HG03064 (cell line): ENCODE measurements around the gene ZNF425.
"Not testable (repeated sequence)": the region's sequence is repeated elsewhere in the genome, so short reads cannot be mapped to it uniquely, and the experiment has no call there.

ENCODE experiments used
- ATAC-seq: cut with Tn5 transposase; IDR thresholded peaks from one replicate; pipeline ENCODE4 v1.9.1; 2021; ENCODE audit warnings: low read depth; ENCODE audit not compliant: unreplicated experiment

The ZNF425 gene

GRCh38 chr7:149125863-149126661, at the start of gene ZNF425:
ZNF425 (minus strand) TSS chr7:149126324; CDS start chr7:149126213, 111 bp downstream.
- ATAC-seq: peak; percentile 71

GRCh38 chr7:149175150-149175549, 49.0 kb upstream of the ZNF425 start:
- ATAC-seq: no peak

DNA sequence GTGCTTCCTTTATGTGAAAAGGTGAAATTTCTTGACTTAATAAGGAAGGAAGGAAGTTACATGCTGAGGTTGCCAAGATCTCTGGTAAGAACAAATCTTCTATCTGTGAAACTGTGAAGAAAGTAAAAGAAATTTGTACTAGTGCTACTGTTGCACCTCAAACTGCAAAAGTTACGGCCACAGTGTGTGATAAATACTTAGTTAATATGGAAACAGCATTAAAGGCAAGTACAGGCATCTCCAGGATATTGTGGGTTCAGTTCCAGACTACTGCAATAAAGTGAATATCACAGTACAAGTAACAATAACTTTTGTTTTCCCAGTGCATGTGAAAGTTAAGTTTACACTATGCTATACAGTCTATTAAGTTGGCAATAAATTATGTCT, 46.4 kb upstream of the ZNF425 start:
- no peak for ATAC-seq

- ATAC-seq: no peak
Measured at GRCh38 chr7:149171892-149172533, 45.9 kb upstream of the ZNF425 start.

- no peak for ATAC-seq
Measured at GRCh38 chr7:149166630-149167352, 40.7 kb upstream of the ZNF425 start.

- no peak for ATAC-seq
Measured at GRCh38 chr7:149166142-149166541, 40.0 kb upstream of the ZNF425 start.

- no peak for ATAC-seq
Measured at GRCh38 chr7:149161241-149161848, 35.2 kb upstream of the ZNF425 start.

DNA sequence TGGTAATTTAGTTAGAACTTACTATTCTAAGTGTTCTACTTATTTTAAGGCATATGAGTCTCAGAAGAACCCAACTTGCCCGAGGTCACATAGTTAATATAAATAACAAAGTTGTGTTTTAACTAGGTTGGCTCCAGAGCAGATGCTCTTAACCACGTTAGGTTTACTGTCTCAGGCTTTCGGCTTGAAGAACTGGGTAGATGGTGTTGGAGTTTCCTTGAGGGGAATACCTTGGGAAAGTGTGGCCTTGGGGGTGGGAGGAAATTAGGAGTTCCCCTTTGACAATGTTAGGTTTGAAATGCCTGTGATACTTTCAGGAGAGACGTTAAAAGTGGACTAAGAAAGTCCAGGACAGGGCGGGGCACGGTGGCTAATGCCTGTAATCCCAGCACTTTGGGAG, 30.8 kb upstream of the ZNF425 start:
- ATAC-seq: no peak

- no peak for ATAC-seq
Measured at GRCh38 chr7:149154056-149154455, 27.9 kb upstream of the ZNF425 start.

DNA sequence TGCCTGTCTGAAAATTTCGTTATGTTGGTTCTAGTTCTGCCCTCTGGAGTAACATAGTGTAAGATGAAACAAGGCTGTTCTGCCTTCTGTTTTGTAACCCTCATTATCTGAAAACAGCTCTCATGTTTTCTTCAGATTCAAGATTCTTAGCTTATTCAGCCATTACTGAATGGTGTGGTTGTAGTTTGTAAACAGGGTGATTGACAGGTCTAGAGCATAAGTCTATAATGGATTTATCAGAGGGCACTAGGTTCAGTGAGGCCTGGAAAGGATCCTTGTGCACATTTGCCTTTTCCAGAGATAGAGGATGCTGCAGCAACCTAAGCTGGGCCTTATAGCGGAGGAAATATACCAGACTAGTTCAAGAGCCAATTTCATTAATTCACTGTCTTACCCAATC, 27.2 kb upstream of the ZNF425 start:
- ATAC-seq: no peak

- no peak for ATAC-seq
Measured at GRCh38 chr7:149150981-149151380, 24.9 kb upstream of the ZNF425 start.

- ATAC-seq: peak; percentile 30
Measured at GRCh38 chr7:149147752-149148653, 21.9 kb upstream of the ZNF425 start.

DNA sequence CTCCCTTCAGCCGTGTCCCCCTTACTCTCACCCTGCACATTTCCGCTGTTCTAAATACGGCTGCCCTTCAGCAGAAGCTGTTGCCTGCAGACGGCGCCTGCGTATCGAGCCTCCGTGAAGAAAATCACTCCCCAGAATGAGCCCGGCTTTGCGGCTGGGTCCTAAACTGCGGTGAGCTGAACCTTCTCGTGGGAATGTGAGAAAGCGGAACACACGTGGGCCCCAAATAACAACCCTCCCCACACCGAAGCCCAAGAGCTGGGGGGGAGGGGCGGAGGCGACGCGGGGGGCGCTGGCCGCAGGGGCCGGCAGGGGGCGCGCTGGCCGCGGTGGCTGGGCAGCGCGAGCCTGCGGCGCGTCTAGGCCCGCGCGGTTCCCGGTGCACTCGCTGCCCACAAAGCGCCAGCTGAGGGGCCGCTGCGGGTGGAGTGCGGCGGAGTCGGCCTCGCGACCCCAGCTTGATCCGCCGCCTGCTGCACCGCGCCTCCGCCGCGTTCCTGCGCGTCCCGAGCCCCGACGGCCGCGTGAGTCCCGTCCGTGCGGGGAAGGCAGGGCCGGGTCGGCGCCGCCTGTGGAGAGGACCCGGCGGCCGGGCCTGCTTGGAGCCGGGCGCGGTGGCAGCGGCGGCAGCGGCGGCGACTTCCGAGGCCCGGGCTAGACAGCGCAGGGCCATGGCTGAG, 21.1 kb upstream of the ZNF425 start, which contains the start of gene ZNF398:
TSS of gene ZNF398 (plus strand) at position 382 of the 680 bp plus-strand sequence. CDS start at position 672, 290 bp downstream.
- ATAC-seq: peak; percentile 72

DNA sequence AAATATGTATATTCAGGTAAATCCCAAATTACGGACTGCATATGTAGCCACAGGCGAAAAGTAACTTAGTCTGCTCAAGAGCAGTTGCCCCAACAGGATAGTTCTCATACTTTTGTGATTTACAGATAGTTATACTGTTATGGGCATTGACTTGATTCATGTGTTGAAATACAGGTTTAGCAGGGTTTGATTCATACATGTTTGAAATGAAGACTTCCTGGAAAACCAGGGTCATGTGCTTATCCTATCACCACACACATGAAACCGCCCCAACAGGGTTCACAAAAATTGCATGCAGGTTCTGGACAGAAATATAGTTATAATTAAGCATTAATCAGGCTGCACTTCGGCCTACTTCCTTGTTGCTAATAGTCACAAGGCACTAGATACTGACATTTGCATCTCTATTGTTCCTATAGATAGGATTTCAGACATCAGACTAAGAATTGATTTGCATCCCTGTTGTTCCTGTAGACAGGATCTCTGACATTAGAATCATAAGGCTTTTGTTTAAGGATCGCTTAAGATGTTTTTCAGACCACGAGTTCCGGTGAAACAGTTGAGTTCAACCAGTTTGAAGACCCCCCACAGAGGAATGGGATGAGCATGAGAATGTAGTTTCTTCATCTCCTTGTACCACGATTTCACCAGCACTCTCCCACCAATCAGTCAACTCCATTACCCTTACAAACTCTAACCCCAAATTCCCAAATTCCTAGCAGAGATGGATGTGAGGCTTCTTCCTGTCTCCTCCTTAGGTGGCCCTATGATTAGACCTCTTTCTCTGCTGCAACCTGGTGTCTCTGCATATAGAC, 19.1 kb upstream of the ZNF425 start:
- ATAC-seq: no peak

GRCh38 chr7:149144436-149144922, 18.4 kb upstream of the ZNF425 start:
- not testable (repeated sequence) for ATAC-seq

DNA sequence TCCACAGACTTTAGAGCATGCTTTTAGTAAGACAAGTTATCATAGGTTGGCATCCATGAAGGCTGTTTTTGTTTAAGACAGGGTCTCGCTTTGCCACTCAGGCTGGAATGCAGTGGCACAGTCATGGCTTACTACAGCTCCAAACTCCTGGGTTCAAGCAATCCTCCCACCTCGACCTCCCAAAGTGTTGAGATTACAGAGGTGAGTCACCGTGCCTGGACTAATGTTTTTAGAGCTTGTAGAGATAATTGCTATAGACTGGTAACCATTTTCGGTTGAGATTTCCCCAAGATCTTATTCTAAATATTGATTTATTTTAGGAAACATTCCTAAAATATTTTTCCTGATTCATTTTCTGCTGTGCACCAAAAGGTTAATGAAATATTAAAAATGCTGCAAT, 15.8 kb upstream of the ZNF425 start:
- no peak for ATAC-seq

DNA sequence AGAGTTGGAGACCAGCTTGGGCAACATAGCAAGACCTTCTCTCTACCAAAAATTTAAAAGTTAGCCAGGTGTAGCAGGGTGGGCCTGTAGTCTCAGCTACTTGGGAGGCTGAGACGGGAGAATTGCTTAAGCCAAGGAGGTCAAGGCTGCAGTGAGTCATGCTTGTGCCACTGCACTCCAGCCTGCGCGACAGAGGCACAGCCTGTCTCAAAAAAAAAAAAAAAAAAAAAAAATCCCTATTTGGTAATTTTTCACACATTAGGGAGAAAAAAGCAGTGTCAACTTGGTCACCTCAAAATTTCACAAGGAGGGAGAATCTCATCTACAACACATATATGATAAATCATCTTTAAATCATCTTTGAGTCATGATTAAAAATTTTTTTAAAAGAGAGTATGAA, 14.7 kb upstream of the ZNF425 start:
- no peak for ATAC-seq

- no peak for ATAC-seq
Measured at GRCh38 chr7:149136118-149136517, 10.0 kb upstream of the ZNF425 start.
